DND-41 (cell line): ENCODE measurements around the gene TELO2.

Source experiments
- EZH2 ChIP-seq: IDR thresholded peaks from 3 replicates; pipeline ENCODE4 v1.6.1; 2012; ENCODE audit warnings: borderline replicate concordance, low read depth, mild to moderate bottlenecking, moderate library complexity, low read length, inconsistent platforms; ENCODE audit not compliant: severe bottlenecking
- TF ChIP-seq, protein P1 (sequence below): IDR thresholded peaks from 2 replicates; pipeline ENCODE4 v1.5.1; 2012; ENCODE audit warnings: borderline replicate concordance, low read length, moderate library complexity, mild to moderate bottlenecking; ENCODE audit not compliant: poor library complexity, severe bottlenecking; ENCODE audit errors: extremely low read depth

GRCh38 chr16:1489077-1489476, 4.1 kb upstream of the TELO2 start:
- TF ChIP-seq, protein P1, sequence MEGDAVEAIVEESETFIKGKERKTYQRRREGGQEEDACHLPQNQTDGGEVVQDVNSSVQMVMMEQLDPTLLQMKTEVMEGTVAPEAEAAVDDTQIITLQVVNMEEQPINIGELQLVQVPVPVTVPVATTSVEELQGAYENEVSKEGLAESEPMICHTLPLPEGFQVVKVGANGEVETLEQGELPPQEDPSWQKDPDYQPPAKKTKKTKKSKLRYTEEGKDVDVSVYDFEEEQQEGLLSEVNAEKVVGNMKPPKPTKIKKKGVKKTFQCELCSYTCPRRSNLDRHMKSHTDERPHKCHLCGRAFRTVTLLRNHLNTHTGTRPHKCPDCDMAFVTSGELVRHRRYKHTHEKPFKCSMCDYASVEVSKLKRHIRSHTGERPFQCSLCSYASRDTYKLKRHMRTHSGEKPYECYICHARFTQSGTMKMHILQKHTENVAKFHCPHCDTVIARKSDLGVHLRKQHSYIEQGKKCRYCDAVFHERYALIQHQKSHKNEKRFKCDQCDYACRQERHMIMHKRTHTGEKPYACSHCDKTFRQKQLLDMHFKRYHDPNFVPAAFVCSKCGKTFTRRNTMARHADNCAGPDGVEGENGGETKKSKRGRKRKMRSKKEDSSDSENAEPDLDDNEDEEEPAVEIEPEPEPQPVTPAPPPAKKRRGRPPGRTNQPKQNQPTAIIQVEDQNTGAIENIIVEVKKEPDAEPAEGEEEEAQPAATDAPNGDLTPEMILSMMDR: no peak
- no peak for TF ChIP-seq EZH2
